ENCODE results near the gene ADGRL3.
"Not testable (repeated sequence)": the region's sequence is repeated elsewhere in the genome, so short reads cannot be mapped to it uniquely, and the experiment has no call there.

Gene ADGRL3

GRCh38 chr4:61509721-61510241, 309.7 kb downstream of the ADGRL3 start:
- not testable (repeated sequence) for DNase-seq

GRCh38 chr4:61511716-61512488, 311.8 kb downstream of the ADGRL3 start:
- DNase-seq: no peak

- no peak for DNase-seq
Measured at GRCh38 chr4:61514991-61515390, 314.9 kb downstream of the ADGRL3 start.

- DNase-seq: no peak
Measured at GRCh38 chr4:61517144-61517543, 317.0 kb downstream of the ADGRL3 start.

GRCh38 chr4:61520166-61520565, 320.0 kb downstream of the ADGRL3 start:
- no peak for DNase-seq

- DNase-seq: no peak
Measured at GRCh38 chr4:61520681-61521160, 320.6 kb downstream of the ADGRL3 start.

GRCh38 chr4:61521451-61521850, 321.3 kb downstream of the ADGRL3 start:
- no peak for DNase-seq

- DNase-seq: no peak
Measured at GRCh38 chr4:61522312-61522711, 322.2 kb downstream of the ADGRL3 start.

GRCh38 chr4:61527888-61528287, 327.8 kb downstream of the ADGRL3 start:
- no peak for DNase-seq

GRCh38 chr4:61528595-61528994, 328.5 kb downstream of the ADGRL3 start:
- no peak for DNase-seq

- DNase-seq: no peak
Measured at GRCh38 chr4:61531188-61531587, 331.1 kb downstream of the ADGRL3 start.

- peak; percentile 31 for DNase-seq
Measured at GRCh38 chr4:61532336-61533000, 332.3 kb downstream of the ADGRL3 start.

GRCh38 chr4:61533140-61533539, 333.0 kb downstream of the ADGRL3 start:
- DNase-seq: no peak

- DNase-seq: no peak
Measured at GRCh38 chr4:61540944-61541343, 340.8 kb downstream of the ADGRL3 start.

GRCh38 chr4:61541459-61541858, 341.3 kb downstream of the ADGRL3 start:
- no peak for DNase-seq

GRCh38 chr4:61543976-61544375, 343.9 kb downstream of the ADGRL3 start:
- no peak for DNase-seq

GRCh38 chr4:61545902-61546480, 345.9 kb downstream of the ADGRL3 start:
- DNase-seq: no peak

GRCh38 chr4:61549336-61549735, 349.2 kb downstream of the ADGRL3 start:
- DNase-seq: no peak

- DNase-seq: no peak
Measured at GRCh38 chr4:61553557-61554125, 353.5 kb downstream of the ADGRL3 start.

- no peak for DNase-seq
Measured at GRCh38 chr4:61555789-61556188, 355.7 kb downstream of the ADGRL3 start.

- DNase-seq: no peak
Measured at GRCh38 chr4:61556277-61556676, 356.2 kb downstream of the ADGRL3 start.

- DNase-seq: no peak
Measured at GRCh38 chr4:61559396-61559795, 359.3 kb downstream of the ADGRL3 start.

- no peak for DNase-seq
Measured at GRCh38 chr4:61561028-61561427, 360.9 kb downstream of the ADGRL3 start.

All from left hindlimb (tissue), 1 donor.